Endothelial cell of umbilical vein (primary cell): ENCODE measurements around the gene USH2A. TPM values are rescaled to one million over a fixed set of nuclear protein-coding genes. Genes with fewer than 3 reads are reported as not detected.

Experiments used
- BruUV-seq: library from RNA; stranded (reverse); fragments of 400-500 nt; replicated peaks from 2 replicates; lab custom pipeline; 2021; lab: Mats Ljungman, UMichigan
- CTCF ChIA-PET: fragments of 300-600, 350-600 bp; sonication (Branson Sonifier 250); formaldehyde crosslinking; loops from one replicate; lab custom pipeline; 2021; ENCODE audit warnings: antibody characterized with exemption, inconsistent platforms; lab: Charles Lee
- POLR2A ChIA-PET: fragments of 300-600, 350-600 bp; sonication (Branson Sonifier 250); formaldehyde crosslinking; loops from one replicate; lab custom pipeline; 2021; ENCODE audit warnings: antibody characterized with exemption, inconsistent platforms; lab: Charles Lee
- DNase-seq: peaks from one replicate; pipeline ENCODE4 v3.0.0-alpha.2; 2011; ENCODE audit warnings: low read depth, low spot score
- FAIRE-seq: peaks from 2 replicates; lab custom pipeline; 2011; peaks lifted over from hg19 to GRCh38; lab: Jason Lieb, UNC
- H2AFZ ChIP-seq: 2 replicates; pipeline ENCODE4 v1.6.0; 2012; ENCODE audit warnings: low read depth, low read length, control low read depth, inconsistent platforms
- H3K27ac ChIP-seq: 2 replicates; pipeline ENCODE4 v1.5.1; 2011; ENCODE audit warnings: low read depth, mild to moderate bottlenecking, control low read depth, low read length, moderate library complexity; ENCODE audit not compliant: insufficient read depth
- H3K27me3 ChIP-seq, 2 experiments: 2 replicates each; pipeline versions ENCODE4 v1.6.0 to v1.6.1; 2011; ENCODE audit warnings: low read length in 2 of 2, mixed read lengths in 1 of 2; ENCODE audit not compliant: control insufficient read depth in 2 of 2, insufficient read depth in 2 of 2
- H3K36me3 ChIP-seq, 2 experiments: 2 replicates in 1 of 2; 3 replicates in 1 of 2; pipeline ENCODE4 v1.5.1; 2011; ENCODE audit warnings: low read length in 2 of 2, mild to moderate bottlenecking in 1 of 2, moderate library complexity in 1 of 2; ENCODE audit not compliant: control insufficient read depth in 2 of 2, insufficient read depth in 2 of 2; ENCODE audit errors: extremely low read depth in 1 of 2
- H3K4me1 ChIP-seq: 3 replicates; pipeline ENCODE4 v1.5.1; 2011; ENCODE audit warnings: mild to moderate bottlenecking, low read length; ENCODE audit not compliant: control insufficient read depth, insufficient read depth; ENCODE audit errors: extremely low read depth
- H3K4me2 ChIP-seq: 2 replicates; pipeline ENCODE4 v1.6.1; 2011; ENCODE audit warnings: low read length, control low read depth, mixed read lengths; ENCODE audit not compliant: insufficient read depth
- H3K4me3 ChIP-seq, 3 experiments: fragments of 200-600 bp in 1 of 3; sonication (generic), shearing (Covaris generic) in 1 of 3; replicated peaks in 1 of 3; 2 replicates each; pipeline ENCODE4 v1.5.1; 2011 to 2016; ENCODE audit warnings: control low read depth in 3 of 3, low read length in 3 of 3, mild to moderate bottlenecking in 2 of 3, inconsistent platforms in 1 of 3, low read depth in 1 of 3, moderate library complexity in 1 of 3; ENCODE audit not compliant: insufficient read depth in 1 of 3
- H3K79me2 ChIP-seq: 2 replicates; pipeline ENCODE4 v1.6.0; 2012; ENCODE audit warnings: low read length, inconsistent platforms; ENCODE audit not compliant: control insufficient read depth, insufficient read depth
- H3K9ac ChIP-seq: replicated peaks from 2 replicates; pipeline ENCODE3; 2011; ENCODE audit warnings: low read length, control low read depth; ENCODE audit not compliant: insufficient read depth; ENCODE audit errors: extremely low read depth
- H3K9me1 ChIP-seq: replicated peaks from 3 replicates; pipeline ENCODE4 v1.6.0; 2011; ENCODE audit warnings: mild to moderate bottlenecking, low read length; ENCODE audit not compliant: control insufficient read depth, insufficient read depth; ENCODE audit errors: extremely low read depth
- H3K9me3 ChIP-seq: replicated peaks from 2 replicates; pipeline ENCODE4 v1.5.1; 2012; ENCODE audit warnings: low read length, inconsistent platforms; ENCODE audit not compliant: control insufficient read depth, insufficient read depth
- H4K20me1 ChIP-seq: replicated peaks from 2 replicates; pipeline ENCODE3; 2011; ENCODE audit warnings: mild to moderate bottlenecking, low read length; ENCODE audit not compliant: control insufficient read depth, insufficient read depth; ENCODE audit errors: extremely low read depth
- CTCF ChIP-seq, 2 donors: IDR thresholded peaks; 1 replicate in 1 of 2; 2 replicates in 1 of 2; pipeline ENCODE4 v1.5.1; 2011; ENCODE audit warnings: low read length in 2 of 2, mild to moderate bottlenecking in 2 of 2, moderate library complexity in 2 of 2, control low read depth in 1 of 2, inconsistent platforms in 1 of 2, low read depth in 1 of 2; ENCODE audit not compliant: insufficient read depth in 1 of 2; ENCODE audit errors: extremely low read depth in 1 of 2
- EZH2 ChIP-seq: IDR thresholded peaks from 2 replicates; pipeline ENCODE4 v1.6.1; 2012; ENCODE audit warnings: borderline replicate concordance, low read depth, mild to moderate bottlenecking, moderate library complexity, low read length, inconsistent platforms; ENCODE audit not compliant: severe bottlenecking
- FOS ChIP-seq: IDR thresholded peaks from 2 replicates; pipeline ENCODE4 v1.6.1; 2011; ENCODE audit warnings: mild to moderate bottlenecking, low read length, moderate library complexity, borderline replicate concordance; ENCODE audit not compliant: insufficient read depth
- GATA2 ChIP-seq: IDR thresholded peaks from 2 replicates; pipeline ENCODE4 v1.7.0; 2011; ENCODE audit warnings: low read depth, mild to moderate bottlenecking, moderate library complexity, mixed read lengths, low read length; ENCODE audit not compliant: insufficient read length, insufficient read depth
- JUN ChIP-seq: IDR thresholded peaks from 2 replicates; pipeline ENCODE4 v1.6.1; 2011; ENCODE audit warnings: borderline replicate concordance, low read depth; ENCODE audit not compliant: insufficient read length, insufficient read depth
- MYC ChIP-seq: IDR thresholded peaks from one replicate; pipeline ENCODE4 v1.6.1; 2011; ENCODE audit warnings: mild to moderate bottlenecking, low read depth, low read length
- POLR2A ChIP-seq: IDR thresholded peaks from 2 replicates; pipeline ENCODE4 v1.6.1; 2012; ENCODE audit warnings: low read depth, mild to moderate bottlenecking, control low read depth, low read length
- POLR2AphosphoS5 ChIP-seq: IDR thresholded peaks from 2 replicates; pipeline ENCODE4 v1.6.1; 2012; ENCODE audit warnings: low read depth, mild to moderate bottlenecking, control low read depth, low read length, moderate library complexity; ENCODE audit not compliant: insufficient read depth
- dilution Hi-C: fragments of 300-500 bp; cut with MboI; formaldehyde crosslinking; loops from one replicate; pipeline ENCODE4 v1.15.0; 2019; ENCODE audit warnings: low sequenced_read_pairs; ENCODE audit not compliant: extremely low pct_ligation_motif_present
- intact Hi-C: fragments of 100-400 bp; cut with micrococcal nuclease; formaldehyde crosslinking; loops from one replicate; pipeline ENCODE4 v1.10.0; 2022
- polyA plus RNA-seq, 4 experiments: library from polyadenylated mRNA; depleted of rRNA in 3 of 4; stranded (reverse) in 3 of 4; unstranded in 1 of 4; fragments of >200 nt; gene quantifications; 2 replicates each; pipeline versions ENCODE4 v1.2.1 to v1.2.3, GENCODE V29; 2011 to 2012; ENCODE audit warnings: missing spikeins in 1 of 4
- total RNA-seq: library from RNA; stranded (reverse); gene quantifications from 2 replicates; pipeline ENCODE4 v1.2.3, GENCODE V29; 2021
- TF ChIP-seq, protein P1 (sequence below): IDR thresholded peaks from 2 replicates; pipeline ENCODE4 v1.6.1; 2011; ENCODE audit not compliant: insufficient read depth, insufficient read length

Gene USH2A
- total and polyA plus RNA-seq, 2 donors (not counting 3 experiments of a cell fraction or from before 2014, with no cell fraction given) = not detected

DNA sequence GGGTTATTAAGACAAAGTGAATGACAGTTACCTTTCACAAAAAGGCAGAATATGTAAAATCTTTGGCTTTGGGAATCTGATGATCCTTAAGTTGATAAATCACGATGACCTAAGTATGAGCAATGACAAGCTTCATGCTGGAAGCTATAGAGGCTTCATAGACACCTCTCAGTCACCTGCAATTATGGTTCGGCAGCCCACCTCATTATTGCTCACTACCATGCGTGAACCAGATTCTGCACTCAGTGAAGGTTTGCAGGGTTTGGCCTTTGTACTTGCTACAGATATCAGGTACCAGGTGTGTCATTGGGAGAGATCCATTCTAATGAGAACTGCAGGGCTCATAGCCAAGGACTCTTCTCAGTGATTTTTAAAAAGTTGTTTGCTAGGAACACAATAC, 692.6 kb downstream of the USH2A start:
- Histone ChIP-seq H4K20me1 (no peaks in the 10 kb centered on the region), H2AFZ (no peak overlapping the region), H3K27me3 (no peaks in the 10 kb centered on the region), H3K4me2 (no peak overlapping the region), H3K27ac (no peak overlapping the region), H3K9ac (no peak overlapping the region), H3K9me3 (no peaks in the 10 kb centered on the region), H3K79me2 (no peaks in the 10 kb centered on the region), H3K4me3 (no peak overlapping the region), H3K4me1 (no peaks in the 10 kb centered on the region), H3K36me3 (no peaks in the 10 kb centered on the region), H3K9me1 (no peaks in the 10 kb centered on the region)
- intact Hi-C loops (no loop called here), dilution Hi-C loops (no loop called here)
- ChIA-PET CTCF (no interaction called here), POLR2A (no interaction called here)
- DNase-seq = no peak
- TF ChIP-seq EZH2 = no peak
- TF ChIP-seq, protein P1, sequence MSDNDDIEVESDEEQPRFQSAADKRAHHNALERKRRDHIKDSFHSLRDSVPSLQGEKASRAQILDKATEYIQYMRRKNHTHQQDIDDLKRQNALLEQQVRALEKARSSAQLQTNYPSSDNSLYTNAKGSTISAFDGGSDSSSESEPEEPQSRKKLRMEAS = no peak
- TF ChIP-seq FOS = no peak
- no peak for TF ChIP-seq JUN
- no peak for TF ChIP-seq CTCF (IDR thresholded peaks at IDR 0.05; ENCODE audit: extremely low read depth in 1 of 2, insufficient read depth in 1 of 2, low read depth in 1 of 2, low read length in 2 of 2)
- no peak for TF ChIP-seq POLR2A
- no peak for TF ChIP-seq MYC
- no peak for TF ChIP-seq GATA2
- TF ChIP-seq POLR2AphosphoS5 = no peak
- BruUV-seq = no TSS peak
- FAIRE-seq = no peak
